EH (cell line): ENCODE measurements around the gene ZNF382.

ENCODE experiments used
- DNase-seq: peaks from one replicate; pipeline ENCODE4 v3.0.0-alpha.2; 2015; ENCODE audit warnings: low read depth

The ZNF382 gene

DNA sequence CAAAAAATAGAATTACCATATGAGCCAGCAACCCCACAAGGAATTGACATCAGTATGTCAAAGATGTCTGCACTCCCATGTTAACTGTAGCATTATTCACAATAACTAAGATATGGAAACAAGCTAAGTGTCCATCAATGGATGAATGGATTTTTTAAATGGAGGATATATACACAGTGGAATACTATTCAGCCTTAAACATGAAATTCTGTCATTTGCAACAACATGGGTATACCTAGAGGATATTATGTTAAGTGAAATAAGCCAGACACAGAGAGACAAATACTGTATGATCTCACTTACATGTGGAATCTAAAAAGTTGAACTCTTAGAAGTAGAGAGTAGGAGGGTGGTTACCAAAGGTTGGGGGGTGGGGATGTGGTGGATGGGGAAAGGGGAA is 74.3 kb downstream of the ZNF382 start:
- DNase-seq, result no peak
